Right lobe of liver (tissue), 4 donors: Measurements from ENCODE around the gene LRRC4.

Experiments used
- POLR2A ChIP-seq: fragments of 450-650 bp; IDR thresholded peaks from one replicate; pipeline ENCODE4 v1.6.1; 2017; ENCODE audit warnings: antibody characterized with exemption, mild to moderate bottlenecking
- TF ChIP-seq, protein P1 (sequence below), 4 donors: fragments of 200-600 bp in 3 of 4; fragments of 450-650 bp in 1 of 4; IDR thresholded peaks; one replicate each; pipeline versions ENCODE4 v1.5.1 to v1.8.0; 2016 to 2022; ENCODE audit warnings: antibody characterized with exemption in 4 of 4, mild to moderate bottlenecking in 2 of 4
- donor health status: DM: no; HTN: no; CAD: no.
- donor health status: DM: no; HTN: no; CAD: no.
- donor health status: DM: no; HTN: yes; CAD: no.

- no peak for TF ChIP-seq POLR2A
- TF ChIP-seq, protein P1, sequence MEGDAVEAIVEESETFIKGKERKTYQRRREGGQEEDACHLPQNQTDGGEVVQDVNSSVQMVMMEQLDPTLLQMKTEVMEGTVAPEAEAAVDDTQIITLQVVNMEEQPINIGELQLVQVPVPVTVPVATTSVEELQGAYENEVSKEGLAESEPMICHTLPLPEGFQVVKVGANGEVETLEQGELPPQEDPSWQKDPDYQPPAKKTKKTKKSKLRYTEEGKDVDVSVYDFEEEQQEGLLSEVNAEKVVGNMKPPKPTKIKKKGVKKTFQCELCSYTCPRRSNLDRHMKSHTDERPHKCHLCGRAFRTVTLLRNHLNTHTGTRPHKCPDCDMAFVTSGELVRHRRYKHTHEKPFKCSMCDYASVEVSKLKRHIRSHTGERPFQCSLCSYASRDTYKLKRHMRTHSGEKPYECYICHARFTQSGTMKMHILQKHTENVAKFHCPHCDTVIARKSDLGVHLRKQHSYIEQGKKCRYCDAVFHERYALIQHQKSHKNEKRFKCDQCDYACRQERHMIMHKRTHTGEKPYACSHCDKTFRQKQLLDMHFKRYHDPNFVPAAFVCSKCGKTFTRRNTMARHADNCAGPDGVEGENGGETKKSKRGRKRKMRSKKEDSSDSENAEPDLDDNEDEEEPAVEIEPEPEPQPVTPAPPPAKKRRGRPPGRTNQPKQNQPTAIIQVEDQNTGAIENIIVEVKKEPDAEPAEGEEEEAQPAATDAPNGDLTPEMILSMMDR (IDR thresholded peaks at IDR 0.05): no peak
Measured at GRCh38 chr7:128066395-128066794, 35.2 kb upstream of the LRRC4 start.
